Mammary epithelial cell (primary cell): ENCODE results near the gene DHRS1.

ENCODE experiments used
- CTCF ChIP-seq, 2 donors: IDR thresholded peaks in 1 of 2; conservative IDR thresholded peaks in 1 of 2; 2 replicates each; pipeline ENCODE4 v1.5.1; 2011 to 2012; ENCODE audit warnings: inconsistent platforms in 2 of 2, low read length in 2 of 2, mild to moderate bottlenecking in 2 of 2, control low read depth in 1 of 2, low read depth in 1 of 2; ENCODE audit not compliant: insufficient read depth in 1 of 2; ENCODE audit errors: extremely low read depth in 1 of 2
- EZH2 ChIP-seq: IDR thresholded peaks from 2 replicates; pipeline ENCODE4 v1.6.1; 2012; ENCODE audit warnings: low read length, inconsistent platforms, borderline replicate concordance

DNA sequence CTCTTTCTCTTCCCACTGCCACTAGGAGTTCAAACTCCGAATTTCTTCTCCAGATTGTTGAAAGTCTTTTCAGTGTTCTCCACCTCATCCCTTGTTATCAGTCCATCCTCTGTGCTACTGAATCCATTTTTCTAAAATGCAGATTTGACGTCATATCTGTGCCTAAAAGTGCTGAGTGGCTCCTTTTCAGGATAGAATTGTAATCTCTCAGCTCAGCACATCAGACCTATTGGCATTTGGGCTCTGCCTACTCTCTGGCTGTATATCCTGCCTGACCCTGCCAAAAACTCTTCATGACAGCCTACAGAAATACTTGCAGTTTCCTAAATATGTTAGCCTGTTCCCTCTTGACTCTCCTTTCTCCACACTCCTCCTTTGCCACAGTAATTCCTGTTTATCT, 27.1 kb downstream of the DHRS1 start:
- TF ChIP-seq CTCF (conservative IDR thresholded peaks at IDR 0.05 in 1 of 2, IDR thresholded peaks at IDR 0.05 in 1 of 2; ENCODE audit: extremely low read depth in 1 of 2, insufficient read depth in 1 of 2, low read depth in 1 of 2, low read length in 2 of 2) (no peak), EZH2 (no peak)
